Measurements from ENCODE around the gene RFX4.
"Not testable (repeated sequence)": the region's sequence is repeated elsewhere in the genome, so short reads cannot be mapped to it uniquely, and the experiment has no call there.

Gene RFX4

GRCh38 chr12:106590601-106591000 is 7.8 kb downstream of the RFX4 start:
- DNase-seq (ENCODE audit: low read depth in 2 of 2): no peak

GRCh38 chr12:106594447-106594846 is 11.6 kb downstream of the RFX4 start:
- DNase-seq (ENCODE audit: low read depth in 2 of 2): no peak

DNA sequence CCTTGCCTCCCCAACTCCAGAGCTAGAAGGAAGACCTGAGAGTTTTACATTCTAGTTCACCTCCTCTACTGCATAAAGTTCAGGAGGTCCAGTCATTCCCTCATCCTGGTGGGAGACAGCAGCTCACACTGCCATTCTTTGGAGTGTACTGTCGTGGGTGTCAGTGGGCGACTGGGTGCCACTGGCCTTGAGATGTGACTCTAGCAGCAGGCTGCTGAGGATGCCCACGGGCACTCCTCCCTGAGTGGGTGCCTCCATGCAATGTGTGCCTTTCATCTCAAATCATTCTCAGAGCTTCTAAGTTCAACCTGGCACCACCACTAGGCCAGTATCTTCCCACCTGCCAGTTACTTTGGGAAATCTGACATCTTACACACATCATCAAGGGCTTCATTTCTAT is 12.5 kb downstream of the RFX4 start:
- DNase-seq (ENCODE audit: low read depth in 2 of 2): no peak

GRCh38 chr12:106598003-106598402 is 15.2 kb downstream of the RFX4 start:
- DNase-seq (ENCODE audit: low read depth in 2 of 2): no peak

- DNase-seq (ENCODE audit: low read depth in 2 of 2): no peak
Observed at GRCh38 chr12:106599302-106599701, 16.5 kb downstream of the RFX4 start.

DNA sequence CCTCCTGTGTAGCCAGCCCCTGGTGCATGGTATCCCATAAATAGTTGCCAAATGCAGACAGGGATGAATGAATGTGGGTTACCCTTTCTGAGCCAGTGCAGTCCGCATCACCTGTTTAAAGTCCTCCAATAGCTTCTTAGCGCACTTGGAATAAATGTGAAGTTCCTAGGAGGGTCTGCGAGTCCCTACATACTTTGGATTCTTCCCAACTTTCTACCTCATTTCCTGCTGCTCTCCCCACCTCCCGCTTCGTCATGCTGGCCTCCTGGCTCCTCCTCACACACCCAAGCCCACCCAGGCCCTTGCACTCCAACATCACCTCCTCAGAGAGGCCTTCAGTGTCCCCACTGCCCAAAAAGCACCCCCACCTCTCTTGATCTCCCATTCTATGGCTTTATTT is 17.7 kb downstream of the RFX4 start:
- no peak for DNase-seq (ENCODE audit: low read depth in 2 of 2)

DNA sequence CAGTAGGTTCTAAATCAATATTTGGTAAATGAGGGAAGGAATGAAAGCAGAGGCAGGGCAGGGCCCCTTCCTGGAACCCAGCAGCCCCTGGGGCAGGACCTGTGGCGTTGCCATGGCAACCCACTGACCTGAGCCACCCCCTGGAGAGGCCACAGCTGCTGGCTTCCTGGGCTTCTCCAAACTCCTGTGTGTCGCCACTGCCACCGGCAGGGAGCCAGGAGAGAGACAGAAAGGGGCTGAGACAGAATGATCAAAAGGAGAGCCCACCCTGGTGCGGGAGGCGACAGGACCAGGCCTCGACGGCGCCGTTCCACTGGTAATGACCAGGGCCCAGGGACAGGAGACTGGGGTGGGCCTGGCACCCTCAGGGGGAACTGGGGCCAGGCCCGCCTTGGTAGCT is 18.2 kb downstream of the RFX4 start:
- DNase-seq (ENCODE audit: low read depth in 2 of 2): no peak

GRCh38 chr12:106601496-106601895 is 18.7 kb downstream of the RFX4 start:
- no peak for DNase-seq (ENCODE audit: low read depth in 2 of 2)

GRCh38 chr12:106602076-106602475 is 19.3 kb downstream of the RFX4 start:
- no peak for DNase-seq (ENCODE audit: low read depth in 2 of 2)

- DNase-seq (ENCODE audit: low read depth in 2 of 2): no peak
Observed at GRCh38 chr12:106605254-106605653, 22.4 kb downstream of the RFX4 start.

- DNase-seq (ENCODE audit: low read depth in 2 of 2): not testable (repeated sequence)
Observed at GRCh38 chr12:106620588-106620987, 37.8 kb downstream of the RFX4 start.

- DNase-seq (ENCODE audit: low read depth in 2 of 2): no peak
Observed at GRCh38 chr12:106625976-106626375, 43.2 kb downstream of the RFX4 start.

DNA sequence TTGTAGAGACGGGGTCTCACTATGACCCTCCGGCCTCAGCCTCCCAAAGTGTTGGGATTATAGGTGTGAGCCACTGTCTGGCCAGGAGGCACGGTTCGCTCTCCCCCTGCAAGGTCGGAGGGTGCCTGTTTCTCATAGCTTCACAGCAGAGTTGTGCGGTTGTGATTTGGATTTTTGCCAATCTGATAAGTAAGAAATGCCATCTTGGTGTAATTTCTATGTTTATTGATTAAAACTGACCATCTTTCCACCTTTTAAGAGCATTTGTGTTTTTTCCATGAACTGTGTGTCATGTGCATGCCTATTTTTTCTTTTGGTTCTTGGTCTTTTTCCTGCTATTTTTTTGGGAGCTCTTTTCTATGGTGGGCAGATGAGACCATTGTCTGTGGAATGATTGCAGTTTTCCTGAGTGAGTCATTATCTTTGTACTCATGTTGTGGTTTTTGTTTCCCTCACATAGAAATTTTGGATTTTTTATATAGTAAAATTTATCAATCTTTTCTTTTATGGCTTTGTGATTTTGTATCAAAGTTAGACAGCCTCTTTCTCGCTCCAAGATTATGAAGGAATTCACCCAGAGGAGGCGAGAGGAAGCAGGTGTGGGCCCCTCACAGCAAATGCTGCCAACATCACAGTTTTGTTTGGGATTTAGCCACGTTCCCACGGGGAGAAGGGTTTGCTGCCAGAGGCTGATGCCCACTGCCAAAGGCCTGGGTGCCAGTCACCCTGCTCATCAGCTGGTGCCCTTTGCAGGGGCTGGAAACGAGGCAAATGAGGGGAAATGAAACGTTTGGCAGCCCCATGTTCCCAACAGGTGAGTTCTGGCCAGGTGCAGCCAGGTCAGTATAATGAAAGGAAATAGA is 47.2 kb downstream of the RFX4 start:
- DNase-seq (ENCODE audit: low read depth in 2 of 2): no peak

DNA sequence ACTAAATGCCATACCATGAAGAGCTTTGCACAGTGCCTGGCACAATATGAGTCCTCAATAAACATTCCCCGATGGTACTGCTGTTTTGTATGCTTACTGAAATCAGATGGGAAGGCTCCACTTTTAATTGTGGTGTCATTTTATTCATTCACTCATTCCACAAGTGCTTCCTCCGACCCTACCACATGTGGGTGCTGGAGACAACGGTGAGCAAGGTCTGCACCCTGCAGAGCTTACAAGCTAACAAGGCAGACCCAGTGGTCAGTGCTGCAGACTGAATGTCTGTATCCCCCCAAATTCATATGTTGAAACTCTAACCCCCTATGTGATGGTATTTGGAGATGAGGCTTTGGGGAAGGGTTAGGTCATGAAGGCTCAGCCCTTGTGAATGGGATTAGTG is 48.3 kb downstream of the RFX4 start:
- DNase-seq (ENCODE audit: low read depth in 2 of 2): no peak

DNA sequence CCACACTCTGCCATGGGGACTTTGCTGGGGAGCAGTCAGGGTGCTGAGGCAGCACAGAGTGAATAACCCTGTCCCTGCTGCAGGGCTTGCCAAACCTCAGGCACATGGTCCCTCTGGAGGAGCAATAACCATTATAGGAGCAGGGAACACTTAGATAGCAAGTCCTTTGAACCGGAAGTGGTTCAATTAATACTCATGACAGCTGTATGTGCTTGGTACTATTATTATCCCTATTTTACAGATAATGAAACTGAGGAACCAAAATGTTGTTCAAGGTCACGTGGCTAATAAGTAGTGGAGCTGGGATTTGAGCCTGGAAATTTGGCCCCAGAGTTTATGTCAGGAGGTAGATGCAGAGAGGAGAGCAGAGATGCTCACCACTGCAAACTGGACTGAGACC is 49.0 kb downstream of the RFX4 start:
- DNase-seq (ENCODE audit: low read depth in 2 of 2): no peak

GRCh38 chr12:106632797-106633450 is 50.1 kb downstream of the RFX4 start:
- no peak for DNase-seq (ENCODE audit: low read depth in 2 of 2)

DNA sequence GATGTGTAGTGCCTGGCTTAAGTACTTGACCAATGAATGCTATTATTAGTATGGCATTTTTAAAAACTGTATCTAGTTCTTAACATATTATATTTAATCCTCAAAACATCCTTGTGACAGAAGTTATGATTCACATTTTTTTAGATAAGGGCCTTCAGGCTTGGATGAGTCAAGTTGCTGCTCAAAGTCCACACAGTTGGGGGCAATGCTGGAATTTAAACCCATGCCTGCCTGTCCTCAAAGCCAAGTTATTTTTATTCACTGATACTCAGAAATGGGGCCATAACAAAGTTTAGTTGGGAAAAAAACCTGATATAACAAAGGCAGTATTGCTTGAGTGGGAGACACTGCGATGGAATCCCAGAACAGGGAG is 50.6 kb downstream of the RFX4 start:
- DNase-seq (ENCODE audit: low read depth in 2 of 2): no peak

DNA sequence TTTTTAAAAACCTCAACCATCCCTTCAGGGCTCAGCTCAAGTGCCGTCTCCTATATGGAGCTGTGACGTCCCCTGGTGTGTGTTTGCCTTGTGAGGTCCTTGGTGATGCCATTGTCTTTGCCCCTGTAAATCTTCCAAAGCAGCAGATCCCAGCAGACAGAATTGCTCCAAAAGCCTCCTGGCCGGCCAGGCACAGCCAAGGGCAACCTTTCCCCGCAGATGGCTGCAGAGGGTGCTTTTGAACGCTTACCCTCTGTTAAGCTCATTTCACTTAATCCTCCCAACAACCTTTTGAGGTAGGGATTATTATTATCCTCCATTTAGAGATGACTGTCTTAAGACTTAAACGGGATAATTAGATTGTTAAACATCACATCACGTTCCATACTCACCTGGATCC is 51.4 kb downstream of the RFX4 start:
- DNase-seq (ENCODE audit: low read depth in 2 of 2): no peak

- DNase-seq (ENCODE audit: low read depth in 2 of 2): no peak
Observed at GRCh38 chr12:106643000-106643399, 60.2 kb downstream of the RFX4 start.

DNA sequence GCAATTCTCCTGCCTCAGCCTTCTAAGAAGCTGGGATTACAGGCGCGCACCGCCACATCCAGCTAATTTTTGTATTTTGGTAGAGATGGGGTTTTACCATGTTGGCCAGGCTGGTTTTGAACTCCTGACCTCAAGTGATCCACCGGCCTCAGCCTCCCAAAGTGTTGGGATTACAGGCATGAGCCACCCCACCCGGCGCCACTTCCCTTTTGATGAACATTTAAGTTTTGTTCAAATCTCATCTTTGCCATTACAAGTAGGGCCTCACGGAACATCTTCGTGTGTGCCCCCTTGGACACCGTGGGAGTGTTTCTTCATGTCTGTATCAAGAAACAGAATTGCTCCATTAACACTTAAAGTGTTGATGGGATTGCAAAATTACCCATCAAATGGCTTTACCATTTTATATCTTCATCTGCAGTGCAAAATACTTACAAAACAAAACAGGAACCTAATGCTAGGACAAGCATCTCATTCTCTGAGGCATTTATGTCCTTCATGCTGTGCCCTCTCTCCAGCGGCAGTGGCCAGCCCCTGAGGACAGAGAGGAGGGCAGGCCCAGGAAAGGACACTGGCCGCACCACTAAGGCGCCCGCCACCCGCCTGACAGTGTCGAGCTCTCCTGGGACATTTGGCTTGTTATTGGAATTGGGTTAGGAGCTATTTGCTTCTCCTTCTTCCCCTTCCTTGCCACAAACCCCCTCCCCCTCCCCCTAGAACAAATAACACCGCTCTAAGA is 61.7 kb downstream of the RFX4 start:
- DNase-seq (ENCODE audit: low read depth in 2 of 2): no peak

DNA sequence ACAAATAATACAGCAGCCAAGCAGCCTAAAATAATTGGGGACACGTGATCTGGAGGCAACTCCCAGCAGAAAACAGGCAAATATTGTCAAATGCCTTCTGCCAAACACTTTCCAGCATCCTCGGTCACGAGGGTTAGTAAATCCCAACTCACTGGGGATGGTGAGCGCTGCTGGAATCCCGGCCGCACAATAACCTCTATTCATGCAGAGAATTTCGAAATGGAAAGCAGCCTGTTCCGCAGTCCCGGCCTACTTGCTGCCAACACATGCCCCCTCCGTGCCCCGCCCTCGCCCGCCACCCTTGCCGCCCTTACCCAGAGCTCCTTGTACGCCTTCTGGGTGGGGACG is 62.2 kb downstream of the RFX4 start:
- no peak for DNase-seq (ENCODE audit: low read depth in 2 of 2)

GRCh38 chr12:106645465-106646330 is 62.9 kb downstream of the RFX4 start:
- DNase-seq (ENCODE audit: low read depth in 2 of 2): no peak
